Activated CD4-positive, alpha-beta T cell treated with anti-CD3 and anti-CD28 coated beads for 4 hours (primary cell): ENCODE results near the gene DMRT1.

ENCODE experiments used
- DNase-seq, 2 donors: peaks; one replicate each; pipeline ENCODE4 v3.0.0-alpha.2; 2020

Gene DMRT1

DNA sequence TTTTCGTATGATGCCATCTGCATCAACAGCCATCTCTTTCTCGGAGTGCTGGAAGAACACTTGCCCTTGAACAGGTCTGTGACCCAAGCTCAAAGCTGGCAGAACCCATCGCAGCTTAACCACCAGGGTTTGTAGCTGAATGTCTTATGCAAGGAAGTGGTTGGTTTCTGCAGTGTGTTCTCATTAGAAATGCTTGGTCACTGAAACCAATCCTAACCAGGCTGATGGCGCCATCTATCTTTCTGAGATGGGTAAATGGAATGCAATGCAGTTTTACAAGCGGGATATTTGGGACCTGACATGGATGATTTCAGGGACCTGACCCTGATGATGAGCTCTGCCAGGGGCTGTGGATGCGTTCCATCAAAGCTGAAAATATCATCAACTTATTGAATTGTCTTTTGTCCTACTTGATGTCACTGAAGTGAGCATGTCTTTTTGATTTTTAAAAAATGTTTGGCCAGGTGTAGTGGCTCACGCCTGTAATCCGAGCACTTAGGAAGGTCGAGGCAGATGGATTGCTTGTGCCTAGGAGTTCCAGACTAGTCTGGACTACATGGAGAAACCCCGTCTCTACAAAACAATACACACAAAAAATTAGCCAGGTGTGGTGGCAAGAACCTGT lies 163.7 kb downstream of the DMRT1 start:
- DNase-seq, result no peak

DNA sequence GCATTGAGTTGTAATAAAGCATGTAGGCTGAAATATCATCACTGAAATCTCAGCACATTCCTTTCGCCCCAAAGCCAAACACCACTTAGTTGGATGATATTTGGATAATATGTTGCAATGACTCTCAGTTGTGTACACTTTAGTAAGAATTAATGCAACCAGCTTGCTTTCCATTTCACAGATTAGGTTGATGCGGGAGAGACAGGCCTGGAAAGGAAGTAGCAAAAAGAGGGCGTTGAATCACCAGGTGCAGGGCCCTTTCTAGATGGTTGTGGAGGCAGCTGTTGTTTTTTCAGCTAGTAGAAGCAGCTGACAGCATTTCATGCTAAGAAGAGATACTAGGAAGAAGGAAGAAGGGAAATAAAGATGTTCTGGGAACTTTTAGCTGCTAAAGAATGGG lies 165.8 kb downstream of the DMRT1 start:
- no peak for DNase-seq

DNA sequence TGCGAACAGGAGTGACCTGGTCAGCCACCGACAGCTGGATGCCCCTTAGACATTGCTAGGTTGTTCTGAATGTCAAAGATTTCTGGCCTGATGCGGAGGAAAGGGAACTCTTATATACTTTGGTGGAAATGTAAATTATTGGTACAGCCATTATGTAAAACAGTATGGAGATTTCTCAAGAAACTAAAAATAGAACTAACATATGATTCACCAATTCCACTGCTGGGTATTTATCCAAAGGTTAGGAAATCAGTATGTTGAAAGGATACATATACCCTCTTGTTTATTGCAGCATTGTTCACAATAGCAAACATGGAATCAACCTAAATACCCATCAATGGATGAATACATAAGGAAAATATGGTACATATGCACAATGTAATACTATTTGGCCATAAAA lies 166.7 kb downstream of the DMRT1 start:
- DNase-seq, result no peak

- peak; percentile 53 to 62 for DNase-seq
Observed at GRCh38 chr9:1009101-1009707, 167.7 kb downstream of the DMRT1 start.

DNA sequence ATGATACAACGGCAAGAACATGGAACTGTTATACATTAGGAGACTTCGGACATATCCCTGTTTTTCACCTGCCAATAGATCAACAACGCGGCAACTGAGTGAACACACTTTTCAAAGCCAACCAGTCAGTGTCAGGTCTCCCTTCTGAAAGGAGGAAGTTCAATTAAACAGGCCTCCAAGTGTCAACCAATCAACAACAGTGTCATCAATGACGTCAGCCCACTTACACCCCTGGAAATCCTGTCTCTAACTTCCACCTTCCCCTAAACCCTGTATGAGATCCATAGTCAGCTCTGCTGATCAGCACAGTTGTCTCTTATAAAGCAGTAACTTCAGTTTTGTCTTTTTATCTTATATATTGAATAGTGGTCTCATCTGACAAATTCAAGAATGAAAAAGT lies 171.5 kb downstream of the DMRT1 start:
- no peak for DNase-seq

DNA sequence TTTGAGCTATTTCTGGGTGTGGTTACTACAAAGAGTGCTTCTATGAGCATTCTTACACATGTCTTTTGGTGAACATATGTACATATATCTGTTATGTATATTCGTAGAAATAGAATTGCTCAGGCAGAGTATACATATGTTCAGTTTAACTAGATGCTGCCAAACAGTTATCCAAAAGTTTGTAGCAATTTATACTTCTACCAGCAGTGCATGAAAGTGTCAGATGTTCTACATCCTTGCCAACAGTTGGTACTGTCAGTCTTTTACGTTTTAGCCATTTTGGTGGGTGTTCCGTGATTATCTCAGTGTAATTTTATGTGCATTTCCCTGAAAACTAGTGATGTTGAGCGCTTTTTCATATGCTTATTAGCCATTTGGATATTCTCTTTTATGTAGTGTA lies 172.7 kb downstream of the DMRT1 start:
- no peak for DNase-seq

DNA sequence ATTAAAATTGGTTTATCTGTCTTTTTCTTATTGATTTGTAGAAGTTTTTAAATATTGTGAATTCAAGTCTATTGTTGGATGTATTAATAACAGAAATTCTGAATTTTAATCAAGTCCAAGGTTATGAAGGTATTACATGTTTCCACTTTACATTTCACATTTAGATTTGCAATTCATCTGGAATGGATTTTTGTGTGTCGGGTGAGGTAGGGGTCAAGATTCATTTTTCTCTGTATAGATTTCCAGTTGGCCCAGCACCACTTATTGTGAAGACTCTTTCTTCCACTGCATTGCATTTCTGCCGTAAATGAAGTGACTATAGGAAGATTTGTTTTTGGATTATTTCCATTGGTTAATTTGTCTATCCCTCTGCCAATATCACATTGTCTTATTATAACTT lies 173.1 kb downstream of the DMRT1 start:
- DNase-seq, result no peak

- DNase-seq, result no peak
Observed at GRCh38 chr9:1018121-1018520, 176.6 kb downstream of the DMRT1 start.
